ENCODE results near the gene MAP3K12.

GRCh38 chr12:53476769-53477209 is 22.5 kb downstream of the MAP3K12 start:
- TF ChIP-seq JUNB (IDR thresholded peaks at IDR 0.05; ENCODE audit: unreplicated experiment) (no peak), EZH2 (IDR thresholded peaks at IDR 0.05; ENCODE audit: low read depth, unreplicated experiment) (no peak), POLR2AphosphoS5 (IDR thresholded peaks at IDR 0.05; ENCODE audit: low read depth) (no peak), ZNF331 (CRISPR knock-in tag; IDR thresholded peaks at IDR 0.05; ENCODE audit: low read depth) (no peak)
- TF ChIP-seq, protein P1, sequence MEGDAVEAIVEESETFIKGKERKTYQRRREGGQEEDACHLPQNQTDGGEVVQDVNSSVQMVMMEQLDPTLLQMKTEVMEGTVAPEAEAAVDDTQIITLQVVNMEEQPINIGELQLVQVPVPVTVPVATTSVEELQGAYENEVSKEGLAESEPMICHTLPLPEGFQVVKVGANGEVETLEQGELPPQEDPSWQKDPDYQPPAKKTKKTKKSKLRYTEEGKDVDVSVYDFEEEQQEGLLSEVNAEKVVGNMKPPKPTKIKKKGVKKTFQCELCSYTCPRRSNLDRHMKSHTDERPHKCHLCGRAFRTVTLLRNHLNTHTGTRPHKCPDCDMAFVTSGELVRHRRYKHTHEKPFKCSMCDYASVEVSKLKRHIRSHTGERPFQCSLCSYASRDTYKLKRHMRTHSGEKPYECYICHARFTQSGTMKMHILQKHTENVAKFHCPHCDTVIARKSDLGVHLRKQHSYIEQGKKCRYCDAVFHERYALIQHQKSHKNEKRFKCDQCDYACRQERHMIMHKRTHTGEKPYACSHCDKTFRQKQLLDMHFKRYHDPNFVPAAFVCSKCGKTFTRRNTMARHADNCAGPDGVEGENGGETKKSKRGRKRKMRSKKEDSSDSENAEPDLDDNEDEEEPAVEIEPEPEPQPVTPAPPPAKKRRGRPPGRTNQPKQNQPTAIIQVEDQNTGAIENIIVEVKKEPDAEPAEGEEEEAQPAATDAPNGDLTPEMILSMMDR (conservative IDR thresholded peaks at IDR 0.05; ENCODE audit: low read depth in 2 of 2) = peak; percentile 34 to 58; a peak in 3 of 4 replicates
- TF ChIP-seq, protein P2, sequence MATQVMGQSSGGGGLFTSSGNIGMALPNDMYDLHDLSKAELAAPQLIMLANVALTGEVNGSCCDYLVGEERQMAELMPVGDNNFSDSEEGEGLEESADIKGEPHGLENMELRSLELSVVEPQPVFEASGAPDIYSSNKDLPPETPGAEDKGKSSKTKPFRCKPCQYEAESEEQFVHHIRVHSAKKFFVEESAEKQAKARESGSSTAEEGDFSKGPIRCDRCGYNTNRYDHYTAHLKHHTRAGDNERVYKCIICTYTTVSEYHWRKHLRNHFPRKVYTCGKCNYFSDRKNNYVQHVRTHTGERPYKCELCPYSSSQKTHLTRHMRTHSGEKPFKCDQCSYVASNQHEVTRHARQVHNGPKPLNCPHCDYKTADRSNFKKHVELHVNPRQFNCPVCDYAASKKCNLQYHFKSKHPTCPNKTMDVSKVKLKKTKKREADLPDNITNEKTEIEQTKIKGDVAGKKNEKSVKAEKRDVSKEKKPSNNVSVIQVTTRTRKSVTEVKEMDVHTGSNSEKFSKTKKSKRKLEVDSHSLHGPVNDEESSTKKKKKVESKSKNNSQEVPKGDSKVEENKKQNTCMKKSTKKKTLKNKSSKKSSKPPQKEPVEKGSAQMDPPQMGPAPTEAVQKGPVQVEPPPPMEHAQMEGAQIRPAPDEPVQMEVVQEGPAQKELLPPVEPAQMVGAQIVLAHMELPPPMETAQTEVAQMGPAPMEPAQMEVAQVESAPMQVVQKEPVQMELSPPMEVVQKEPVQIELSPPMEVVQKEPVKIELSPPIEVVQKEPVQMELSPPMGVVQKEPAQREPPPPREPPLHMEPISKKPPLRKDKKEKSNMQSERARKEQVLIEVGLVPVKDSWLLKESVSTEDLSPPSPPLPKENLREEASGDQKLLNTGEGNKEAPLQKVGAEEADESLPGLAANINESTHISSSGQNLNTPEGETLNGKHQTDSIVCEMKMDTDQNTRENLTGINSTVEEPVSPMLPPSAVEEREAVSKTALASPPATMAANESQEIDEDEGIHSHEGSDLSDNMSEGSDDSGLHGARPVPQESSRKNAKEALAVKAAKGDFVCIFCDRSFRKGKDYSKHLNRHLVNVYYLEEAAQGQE (IDR thresholded peaks at IDR 0.05; ENCODE audit: unreplicated experiment) = no peak

Data from GM23338 (cell line).